ENCODE measurements around the gene KIAA1958. TPM values are rescaled to one million over a fixed set of nuclear protein-coding genes. Genes with fewer than 3 reads are reported as not detected.

The KIAA1958 gene
- total and polyA plus RNA-seq, 2 experiments from 2014 or later, result 9.4 to 41.7 TPM

GRCh38 chr9:112703304-112703703 is 216.7 kb downstream of the KIAA1958 start:
- Histone ChIP-seq H2AFZ (no peak overlapping the region), H3K79me2 (replicated peaks; ENCODE audit: insufficient read depth) (0 out of 2 replicates have a peak, but pooled peaks cover 4% of the 10 kb centered on the region), H3K27me3 (ENCODE audit: insufficient read depth) (no peaks in the 10 kb centered on the region), H3K4me1 (ENCODE audit: insufficient read depth) (no peaks in the 10 kb centered on the region), H3K9me2 (ENCODE audit: insufficient read depth) (no peaks in the 10 kb centered on the region), H3K4me2 (no peak overlapping the region), H3K27ac (ENCODE audit: low read depth) (no peak overlapping the region), H3K36me3 (ENCODE audit: insufficient read depth) (no peaks in the 10 kb centered on the region), H4K20me1 (replicated peaks; ENCODE audit: insufficient read depth) (peaks cover 3% of the 10 kb centered on the region; the same call in 1 of the 2 replicates), H3F3A (replicated peaks; ENCODE audit: low read depth) (no peaks in the 10 kb centered on the region), H3K4me3 (no peak overlapping the region)
- Mint-ChIP-seq H3K9me3 (no peaks in the 10 kb centered on the region), H3K27me3 (ENCODE audit: insufficient read depth, low read depth, poor library complexity) (no peaks in the 10 kb centered on the region), H3K4me1 (0 out of 3 replicates have a peak, but pooled peaks cover 2% of the 10 kb centered on the region), H3K27ac (no peak overlapping the region), H3K36me3 (ENCODE audit: low read depth) (no peaks in the 10 kb centered on the region; the same call in 1 of the 3 replicates), H3K4me3 (no peak overlapping the region)
- TF ChIP-seq STAT1 (IDR thresholded peaks at IDR 0.05; ENCODE audit: unreplicated experiment) (no peak), ZNF114 (CRISPR knock-in tag; IDR thresholded peaks at IDR 0.05) (no peak), NANOG (IDR thresholded peaks at IDR 0.05; ENCODE audit: borderline replicate concordance) (no peak), EZH2phosphoT487 (IDR thresholded peaks at IDR 0.05; ENCODE audit: unreplicated experiment) (no peak), ETS1 (IDR thresholded peaks at IDR 0.05) (no peak), ZNF331 (CRISPR knock-in tag; IDR thresholded peaks at IDR 0.05; ENCODE audit: low read depth) (no peak), POLR2AphosphoS5 (IDR thresholded peaks at IDR 0.05; ENCODE audit: low read depth) (no peak), JUNB (IDR thresholded peaks at IDR 0.05; ENCODE audit: unreplicated experiment) (no peak), EZH2 (IDR thresholded peaks at IDR 0.05; ENCODE audit: low read depth, unreplicated experiment) (no peak)
- TF ChIP-seq, protein P1, sequence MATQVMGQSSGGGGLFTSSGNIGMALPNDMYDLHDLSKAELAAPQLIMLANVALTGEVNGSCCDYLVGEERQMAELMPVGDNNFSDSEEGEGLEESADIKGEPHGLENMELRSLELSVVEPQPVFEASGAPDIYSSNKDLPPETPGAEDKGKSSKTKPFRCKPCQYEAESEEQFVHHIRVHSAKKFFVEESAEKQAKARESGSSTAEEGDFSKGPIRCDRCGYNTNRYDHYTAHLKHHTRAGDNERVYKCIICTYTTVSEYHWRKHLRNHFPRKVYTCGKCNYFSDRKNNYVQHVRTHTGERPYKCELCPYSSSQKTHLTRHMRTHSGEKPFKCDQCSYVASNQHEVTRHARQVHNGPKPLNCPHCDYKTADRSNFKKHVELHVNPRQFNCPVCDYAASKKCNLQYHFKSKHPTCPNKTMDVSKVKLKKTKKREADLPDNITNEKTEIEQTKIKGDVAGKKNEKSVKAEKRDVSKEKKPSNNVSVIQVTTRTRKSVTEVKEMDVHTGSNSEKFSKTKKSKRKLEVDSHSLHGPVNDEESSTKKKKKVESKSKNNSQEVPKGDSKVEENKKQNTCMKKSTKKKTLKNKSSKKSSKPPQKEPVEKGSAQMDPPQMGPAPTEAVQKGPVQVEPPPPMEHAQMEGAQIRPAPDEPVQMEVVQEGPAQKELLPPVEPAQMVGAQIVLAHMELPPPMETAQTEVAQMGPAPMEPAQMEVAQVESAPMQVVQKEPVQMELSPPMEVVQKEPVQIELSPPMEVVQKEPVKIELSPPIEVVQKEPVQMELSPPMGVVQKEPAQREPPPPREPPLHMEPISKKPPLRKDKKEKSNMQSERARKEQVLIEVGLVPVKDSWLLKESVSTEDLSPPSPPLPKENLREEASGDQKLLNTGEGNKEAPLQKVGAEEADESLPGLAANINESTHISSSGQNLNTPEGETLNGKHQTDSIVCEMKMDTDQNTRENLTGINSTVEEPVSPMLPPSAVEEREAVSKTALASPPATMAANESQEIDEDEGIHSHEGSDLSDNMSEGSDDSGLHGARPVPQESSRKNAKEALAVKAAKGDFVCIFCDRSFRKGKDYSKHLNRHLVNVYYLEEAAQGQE (IDR thresholded peaks at IDR 0.05; ENCODE audit: unreplicated experiment), result no peak
- TF ChIP-seq, protein P2, sequence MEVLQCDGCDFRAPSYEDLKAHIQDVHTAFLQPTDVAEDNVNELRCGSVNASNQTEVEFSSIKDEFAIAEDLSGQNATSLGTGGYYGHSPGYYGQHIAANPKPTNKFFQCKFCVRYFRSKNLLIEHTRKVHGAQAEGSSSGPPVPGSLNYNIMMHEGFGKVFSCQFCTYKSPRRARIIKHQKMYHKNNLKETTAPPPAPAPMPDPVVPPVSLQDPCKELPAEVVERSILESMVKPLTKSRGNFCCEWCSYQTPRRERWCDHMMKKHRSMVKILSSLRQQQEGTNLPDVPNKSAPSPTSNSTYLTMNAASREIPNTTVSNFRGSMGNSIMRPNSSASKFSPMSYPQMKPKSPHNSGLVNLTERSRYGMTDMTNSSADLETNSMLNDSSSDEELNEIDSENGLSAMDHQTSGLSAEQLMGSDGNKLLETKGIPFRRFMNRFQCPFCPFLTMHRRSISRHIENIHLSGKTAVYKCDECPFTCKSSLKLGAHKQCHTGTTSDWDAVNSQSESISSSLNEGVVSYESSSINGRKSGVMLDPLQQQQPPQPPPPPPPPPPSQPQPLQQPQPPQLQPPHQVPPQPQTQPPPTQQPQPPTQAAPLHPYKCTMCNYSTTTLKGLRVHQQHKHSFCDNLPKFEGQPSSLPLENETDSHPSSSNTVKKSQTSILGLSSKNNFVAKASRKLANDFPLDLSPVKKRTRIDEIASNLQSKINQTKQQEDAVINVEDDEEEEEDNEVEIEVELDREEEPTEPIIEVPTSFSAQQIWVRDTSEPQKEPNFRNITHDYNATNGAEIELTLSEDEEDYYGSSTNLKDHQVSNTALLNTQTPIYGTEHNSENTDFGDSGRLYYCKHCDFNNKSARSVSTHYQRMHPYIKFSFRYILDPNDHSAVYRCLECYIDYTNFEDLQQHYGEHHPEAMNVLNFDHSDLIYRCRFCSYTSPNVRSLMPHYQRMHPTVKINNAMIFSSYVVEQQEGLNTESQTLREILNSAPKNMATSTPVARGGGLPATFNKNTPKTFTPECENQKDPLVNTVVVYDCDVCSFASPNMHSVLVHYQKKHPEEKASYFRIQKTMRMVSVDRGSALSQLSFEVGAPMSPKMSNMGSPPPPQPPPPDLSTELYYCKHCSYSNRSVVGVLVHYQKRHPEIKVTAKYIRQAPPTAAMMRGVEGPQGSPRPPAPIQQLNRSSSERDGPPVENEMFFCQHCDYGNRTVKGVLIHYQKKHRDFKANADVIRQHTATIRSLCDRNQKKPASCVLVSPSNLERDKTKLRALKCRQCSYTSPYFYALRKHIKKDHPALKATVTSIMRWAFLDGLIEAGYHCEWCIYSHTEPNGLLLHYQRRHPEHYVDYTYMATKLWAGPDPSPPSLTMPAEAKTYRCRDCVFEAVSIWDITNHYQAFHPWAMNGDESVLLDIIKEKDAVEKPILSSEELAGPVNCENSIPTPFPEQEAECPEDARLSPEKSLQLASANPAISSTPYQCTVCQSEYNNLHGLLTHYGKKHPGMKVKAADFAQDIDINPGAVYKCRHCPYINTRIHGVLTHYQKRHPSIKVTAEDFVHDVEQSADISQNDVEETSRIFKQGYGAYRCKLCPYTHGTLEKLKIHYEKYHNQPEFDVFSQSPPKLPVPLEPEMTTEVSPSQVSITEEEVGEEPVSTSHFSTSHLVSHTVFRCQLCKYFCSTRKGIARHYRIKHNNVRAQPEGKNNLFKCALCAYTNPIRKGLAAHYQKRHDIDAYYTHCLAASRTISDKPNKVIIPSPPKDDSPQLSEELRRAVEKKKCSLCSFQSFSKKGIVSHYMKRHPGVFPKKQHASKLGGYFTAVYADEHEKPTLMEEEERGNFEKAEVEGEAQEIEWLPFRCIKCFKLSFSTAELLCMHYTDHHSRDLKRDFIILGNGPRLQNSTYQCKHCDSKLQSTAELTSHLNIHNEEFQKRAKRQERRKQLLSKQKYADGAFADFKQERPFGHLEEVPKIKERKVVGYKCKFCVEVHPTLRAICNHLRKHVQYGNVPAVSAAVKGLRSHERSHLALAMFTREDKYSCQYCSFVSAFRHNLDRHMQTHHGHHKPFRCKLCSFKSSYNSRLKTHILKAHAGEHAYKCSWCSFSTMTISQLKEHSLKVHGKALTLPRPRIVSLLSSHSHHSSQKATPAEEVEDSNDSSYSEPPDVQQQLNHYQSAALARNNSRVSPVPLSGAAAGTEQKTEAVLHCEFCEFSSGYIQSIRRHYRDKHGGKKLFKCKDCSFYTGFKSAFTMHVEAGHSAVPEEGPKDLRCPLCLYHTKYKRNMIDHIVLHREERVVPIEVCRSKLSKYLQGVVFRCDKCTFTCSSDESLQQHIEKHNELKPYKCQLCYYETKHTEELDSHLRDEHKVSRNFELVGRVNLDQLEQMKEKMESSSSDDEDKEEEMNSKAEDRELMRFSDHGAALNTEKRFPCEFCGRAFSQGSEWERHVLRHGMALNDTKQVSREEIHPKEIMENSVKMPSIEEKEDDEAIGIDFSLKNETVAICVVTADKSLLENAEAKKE (CRISPR knock-in tag; IDR thresholded peaks at IDR 0.05), result no peak
- DNase-seq (ENCODE audit: low spot score) (no peak), ATAC-seq (no peak)
